NT2/D1 (cell line): ENCODE data around the gene RBSN.

Experiments used
- SUZ12 ChIP-seq: IDR thresholded peaks from 2 replicates; pipeline ENCODE4 v1.6.1; 2011; ENCODE audit not compliant: insufficient read length, insufficient read depth; ENCODE audit errors: extremely low read depth
- YY1 ChIP-seq: IDR thresholded peaks from 2 replicates; pipeline ENCODE4 v1.6.1; 2011; ENCODE audit not compliant: insufficient read length, insufficient read depth
- ZNF274 ChIP-seq: IDR thresholded peaks from 2 replicates; pipeline ENCODE4 v1.6.1; 2011; ENCODE audit warnings: mild to moderate bottlenecking, low read depth, low read length

DNA sequence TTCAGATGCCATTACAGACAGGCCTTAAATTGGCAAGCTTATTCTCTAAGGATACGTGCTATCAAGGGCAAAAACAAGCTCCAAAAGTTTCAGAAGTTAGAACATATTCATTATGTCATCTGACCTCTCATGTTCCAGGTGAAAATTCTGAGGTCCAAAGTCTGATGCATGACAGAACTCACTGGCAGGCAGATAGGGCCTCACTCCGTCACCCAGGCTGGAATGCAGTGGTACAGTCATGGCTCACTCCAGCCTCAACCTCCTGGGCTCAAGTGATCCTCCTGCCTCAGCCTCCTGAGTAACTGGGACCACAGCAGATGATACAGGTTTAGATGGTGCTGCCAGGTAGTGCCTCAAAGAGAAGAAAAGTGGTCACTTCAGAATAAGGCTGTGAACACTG is 49.4 kb downstream of the RBSN start:
- TF ChIP-seq SUZ12, result no peak
- TF ChIP-seq ZNF274, result no peak
- no peak for TF ChIP-seq YY1
